ENCODE results near the gene RAPGEF4.

Gene RAPGEF4

DNA sequence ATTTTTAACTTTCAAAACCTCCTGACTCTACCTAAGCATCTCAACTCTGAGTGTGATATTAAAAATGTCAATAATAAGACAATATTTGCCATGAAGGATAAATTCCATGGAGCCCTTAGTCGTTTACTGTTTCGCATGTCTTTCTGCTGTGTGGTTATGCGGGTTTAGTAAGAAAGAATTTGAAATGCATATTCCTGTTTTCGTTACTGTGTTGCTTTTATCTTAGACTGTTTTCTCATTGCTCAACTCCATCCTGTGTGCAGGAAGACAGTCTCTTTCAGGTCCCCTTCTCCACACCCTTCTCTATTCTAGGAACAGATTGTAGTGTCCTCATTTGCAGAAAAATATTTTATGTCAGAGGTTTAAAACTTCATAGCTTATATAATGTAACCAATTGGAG, 257.5 kb downstream of the RAPGEF4 start:
- no peak overlapping the region for H3K4me3 ChIP-seq (ENCODE audit: low read length, poor library complexity, severe bottlenecking)
- no peaks in the 10 kb centered on the region for H3K27me3 ChIP-seq (ENCODE audit: insufficient read depth, low read length, poor library complexity, severe bottlenecking)
- H3K36me3 ChIP-seq (ENCODE audit: insufficient read depth, low read length), result no peaks in the 10 kb centered on the region
- TF ChIP-seq EZH2phosphoT487 (IDR thresholded peaks at IDR 0.05; ENCODE audit: borderline replicate concordance), result no peak
- TF ChIP-seq, protein P1, sequence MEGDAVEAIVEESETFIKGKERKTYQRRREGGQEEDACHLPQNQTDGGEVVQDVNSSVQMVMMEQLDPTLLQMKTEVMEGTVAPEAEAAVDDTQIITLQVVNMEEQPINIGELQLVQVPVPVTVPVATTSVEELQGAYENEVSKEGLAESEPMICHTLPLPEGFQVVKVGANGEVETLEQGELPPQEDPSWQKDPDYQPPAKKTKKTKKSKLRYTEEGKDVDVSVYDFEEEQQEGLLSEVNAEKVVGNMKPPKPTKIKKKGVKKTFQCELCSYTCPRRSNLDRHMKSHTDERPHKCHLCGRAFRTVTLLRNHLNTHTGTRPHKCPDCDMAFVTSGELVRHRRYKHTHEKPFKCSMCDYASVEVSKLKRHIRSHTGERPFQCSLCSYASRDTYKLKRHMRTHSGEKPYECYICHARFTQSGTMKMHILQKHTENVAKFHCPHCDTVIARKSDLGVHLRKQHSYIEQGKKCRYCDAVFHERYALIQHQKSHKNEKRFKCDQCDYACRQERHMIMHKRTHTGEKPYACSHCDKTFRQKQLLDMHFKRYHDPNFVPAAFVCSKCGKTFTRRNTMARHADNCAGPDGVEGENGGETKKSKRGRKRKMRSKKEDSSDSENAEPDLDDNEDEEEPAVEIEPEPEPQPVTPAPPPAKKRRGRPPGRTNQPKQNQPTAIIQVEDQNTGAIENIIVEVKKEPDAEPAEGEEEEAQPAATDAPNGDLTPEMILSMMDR (conservative IDR thresholded peaks at IDR 0.05; ENCODE audit: low read length), result no peak
- no peak overlapping the region for H3K9ac ChIP-seq (ENCODE audit: low read depth, low read length, poor library complexity, severe bottlenecking)
- H2AFZ ChIP-seq (ENCODE audit: low read length), result no peak overlapping the region
- no peaks in the 10 kb centered on the region for H3K9me3 ChIP-seq (ENCODE audit: insufficient read depth, low read depth, low read length)
- no peak overlapping the region for H3K4me2 ChIP-seq (ENCODE audit: low read depth, low read length, poor library complexity, severe bottlenecking)
- no peaks in the 10 kb centered on the region for H3K9me2 ChIP-seq (replicated peaks; ENCODE audit: low read depth, low read length)
- H3K79me2 ChIP-seq (ENCODE audit: insufficient read depth, low read length), result no peaks in the 10 kb centered on the region
- H3F3A ChIP-seq (ENCODE audit: low read depth), result no peaks in the 10 kb centered on the region
- H4K20me1 ChIP-seq (ENCODE audit: insufficient read depth, low read length, poor library complexity, severe bottlenecking), result no peaks in the 10 kb centered on the region
- H3K4me1 ChIP-seq (ENCODE audit: insufficient read depth, low read length, poor library complexity, severe bottlenecking), result no peaks in the 10 kb centered on the region

DNA sequence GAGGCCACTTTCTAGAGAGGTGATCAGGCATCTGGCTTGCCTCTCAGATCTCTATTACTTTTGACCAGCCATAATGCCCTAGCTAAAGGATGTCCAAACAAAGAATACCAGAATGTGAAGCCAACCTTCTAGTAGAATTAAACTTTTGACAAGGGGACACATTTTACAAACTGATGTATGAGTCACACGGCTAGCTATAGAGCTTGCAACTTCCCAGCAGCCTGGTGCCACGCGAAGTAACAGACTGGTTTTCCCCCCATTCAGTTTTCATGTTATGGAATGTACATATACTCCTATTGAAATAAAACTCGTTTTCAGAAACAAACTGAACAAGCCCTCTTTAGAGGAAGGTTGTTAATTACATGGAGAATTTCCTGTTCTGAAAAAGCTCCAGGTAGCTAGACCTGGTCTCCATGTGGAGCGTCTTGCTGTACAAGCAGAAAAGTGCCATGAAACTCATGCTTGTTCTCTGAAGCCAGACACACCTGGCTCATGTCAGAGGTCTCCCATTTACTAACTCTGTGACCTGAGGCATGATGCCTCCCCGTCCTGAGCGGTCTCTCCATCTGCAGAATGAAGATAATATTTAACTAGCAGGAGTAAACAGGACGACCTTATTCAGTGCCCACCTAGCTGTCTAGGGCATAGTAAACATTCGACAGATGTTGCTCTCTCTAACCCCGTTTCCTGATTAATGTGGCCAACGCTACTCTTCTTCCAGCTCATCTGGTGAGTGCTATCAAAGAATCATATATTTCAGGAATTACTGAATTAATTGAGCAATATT, 258.5 kb downstream of the RAPGEF4 start:
- Histone ChIP-seq H2AFZ (ENCODE audit: low read length) (no peak overlapping the region), H3K4me2 (ENCODE audit: low read depth, low read length, poor library complexity, severe bottlenecking) (no peak overlapping the region), H3F3A (ENCODE audit: low read depth) (no peaks in the 10 kb centered on the region), H3K27me3 (ENCODE audit: insufficient read depth, low read length, poor library complexity, severe bottlenecking) (no peaks in the 10 kb centered on the region), H3K4me3 (ENCODE audit: low read length, poor library complexity, severe bottlenecking) (no peak overlapping the region), H3K9me2 (replicated peaks; ENCODE audit: low read depth, low read length) (no peaks in the 10 kb centered on the region), H3K4me1 (ENCODE audit: insufficient read depth, low read length, poor library complexity, severe bottlenecking) (no peaks in the 10 kb centered on the region), H3K9ac (ENCODE audit: low read depth, low read length, poor library complexity, severe bottlenecking) (no peak overlapping the region), H3K9me3 (ENCODE audit: insufficient read depth, low read depth, low read length) (no peaks in the 10 kb centered on the region), H4K20me1 (ENCODE audit: insufficient read depth, low read length, poor library complexity, severe bottlenecking) (no peaks in the 10 kb centered on the region), H3K36me3 (ENCODE audit: insufficient read depth, low read length) (no peaks in the 10 kb centered on the region), H3K79me2 (ENCODE audit: insufficient read depth, low read length) (no peaks in the 10 kb centered on the region)
- TF ChIP-seq, protein P1 (conservative IDR thresholded peaks at IDR 0.05; ENCODE audit: low read length), result no peak
- no peak for TF ChIP-seq EZH2phosphoT487 (IDR thresholded peaks at IDR 0.05; ENCODE audit: borderline replicate concordance)

DNA sequence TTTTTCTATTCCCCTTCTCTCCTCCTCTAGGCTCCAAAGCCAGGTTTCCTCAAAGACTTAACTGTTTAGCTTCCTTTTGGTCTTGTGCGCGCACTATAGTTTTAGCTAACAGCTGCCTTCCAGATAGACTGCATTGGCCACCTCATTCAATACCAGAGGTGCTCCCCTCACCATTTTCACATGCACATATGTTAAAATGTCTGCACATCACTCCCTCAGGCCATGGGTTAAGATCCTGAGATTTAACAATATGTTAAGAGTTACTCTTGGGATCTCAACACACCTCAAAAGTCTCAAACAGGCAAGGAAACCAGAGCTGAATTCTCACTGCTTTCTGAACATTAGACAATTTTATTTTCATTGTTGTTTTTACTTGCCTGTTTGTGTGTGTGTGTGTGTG, 259.2 kb downstream of the RAPGEF4 start:
- no peaks in the 10 kb centered on the region for H3K9me2 ChIP-seq (replicated peaks; ENCODE audit: low read depth, low read length)
- no peaks in the 10 kb centered on the region for H3K36me3 ChIP-seq (ENCODE audit: insufficient read depth, low read length)
- no peak overlapping the region for H2AFZ ChIP-seq (ENCODE audit: low read length)

More for the DNA sequence above, 259.2 kb downstream of the RAPGEF4 start:
- no peak overlapping the region for H3K4me2 ChIP-seq (ENCODE audit: low read depth, low read length, poor library complexity, severe bottlenecking)
- TF ChIP-seq, protein P1 (conservative IDR thresholded peaks at IDR 0.05; ENCODE audit: low read length), result no peak
- TF ChIP-seq EZH2phosphoT487 (IDR thresholded peaks at IDR 0.05; ENCODE audit: borderline replicate concordance), result no peak
- H3F3A ChIP-seq (ENCODE audit: low read depth), result no peaks in the 10 kb centered on the region
- no peak overlapping the region for H3K4me3 ChIP-seq (ENCODE audit: low read length, poor library complexity, severe bottlenecking)
- no peaks in the 10 kb centered on the region for H3K9me3 ChIP-seq (ENCODE audit: insufficient read depth, low read depth, low read length)
- no peaks in the 10 kb centered on the region for H3K4me1 ChIP-seq (ENCODE audit: insufficient read depth, low read length, poor library complexity, severe bottlenecking)
- H3K9ac ChIP-seq (ENCODE audit: low read depth, low read length, poor library complexity, severe bottlenecking), result no peak overlapping the region
- H3K79me2 ChIP-seq (ENCODE audit: insufficient read depth, low read length), result no peaks in the 10 kb centered on the region
- no peaks in the 10 kb centered on the region for H4K20me1 ChIP-seq (ENCODE audit: insufficient read depth, low read length, poor library complexity, severe bottlenecking)
- H3K27me3 ChIP-seq (ENCODE audit: insufficient read depth, low read length, poor library complexity, severe bottlenecking), result no peaks in the 10 kb centered on the region
